RWPE2 (cell line): ENCODE data around the gene MAPT.
A peak's percentile ranks its signal among the peaks of the same experiment; 100 is the strongest.

Experiments used
- ATAC-seq: fragments of 200-7000 bp; cut with Tn5 transposase; 3 replicates; pipeline ENCODE4 v1.9.1; 2021; ENCODE audit warnings: low read depth
- DNase-seq: peaks from one replicate; pipeline ENCODE4 v3.0.0-alpha.2; 2020; ENCODE audit warnings: low spot score
- H3K27ac ChIP-seq: fragments of 450-650 bp; 2 replicates; pipeline ENCODE4 v1.5.1; 2017; ENCODE audit warnings: mild to moderate bottlenecking; ENCODE audit not compliant: poor library complexity, severe bottlenecking
- H3K27me3 ChIP-seq: fragments of 250-450 bp; sonication (Bioruptor Pico); 2 replicates; pipeline ENCODE4 v1.5.1; 2021; ENCODE audit warnings: mild to moderate bottlenecking, moderate library complexity; ENCODE audit not compliant: insufficient read depth, poor library complexity, severe bottlenecking
- H3K36me3 ChIP-seq: fragments of 250-450 bp; sonication (Bioruptor Pico); 2 replicates; pipeline ENCODE4 v1.5.1; 2020; ENCODE audit warnings: low read depth, mild to moderate bottlenecking, moderate library complexity
- H3K4me1 ChIP-seq: fragments of 250-450 bp; sonication (Bioruptor Pico); 2 replicates; pipeline ENCODE4 v1.5.1; 2021; ENCODE audit warnings: mild to moderate bottlenecking, moderate library complexity; ENCODE audit not compliant: insufficient read depth, poor library complexity, severe bottlenecking
- H3K4me3 ChIP-seq: fragments of 250-450 bp; sonication (Bioruptor Pico); 2 replicates; pipeline ENCODE4 v1.5.1; 2021; ENCODE audit warnings: mild to moderate bottlenecking, moderate library complexity; ENCODE audit not compliant: severe bottlenecking
- H3K9me3 ChIP-seq: fragments of 250-450 bp; sonication (Bioruptor Pico); 2 replicates; pipeline ENCODE4 v1.5.1; 2021; ENCODE audit warnings: mild to moderate bottlenecking, moderate library complexity; ENCODE audit not compliant: severe bottlenecking
- CTCF ChIP-seq: fragments of 450-650 bp; IDR thresholded peaks from one replicate; pipeline ENCODE4 v1.5.1; 2017; ENCODE audit warnings: mild to moderate bottlenecking, moderate library complexity; ENCODE audit not compliant: poor library complexity, severe bottlenecking

Gene MAPT

DNA sequence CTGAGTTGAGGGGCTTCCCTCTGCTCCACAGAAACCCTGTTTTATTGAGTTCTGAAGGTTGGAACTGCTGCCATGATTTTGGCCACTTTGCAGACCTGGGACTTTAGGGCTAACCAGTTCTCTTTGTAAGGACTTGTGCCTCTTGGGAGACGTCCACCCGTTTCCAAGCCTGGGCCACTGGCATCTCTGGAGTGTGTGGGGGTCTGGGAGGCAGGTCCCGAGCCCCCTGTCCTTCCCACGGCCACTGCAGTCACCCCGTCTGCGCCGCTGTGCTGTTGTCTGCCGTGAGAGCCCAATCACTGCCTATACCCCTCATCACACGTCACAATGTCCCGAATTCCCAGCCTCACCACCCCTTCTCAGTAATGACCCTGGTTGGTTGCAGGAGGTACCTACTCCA, 130.7 kb downstream of the MAPT start:
- no peak for DNase-seq
- H3K9me3 ChIP-seq, result no peaks in the 10 kb centered on the region
- no peak overlapping the region for H3K27ac ChIP-seq
- TF ChIP-seq CTCF, result no peak
- no peaks in the 10 kb centered on the region for H3K4me1 ChIP-seq
- no peak overlapping the region for H3K4me3 ChIP-seq
- ATAC-seq, result peak; percentile 12
- H3K36me3 ChIP-seq, result peaks cover 18% of the 10 kb centered on the region
- no peaks in the 10 kb centered on the region for H3K27me3 ChIP-seq

GRCh38 chr17:46025510-46026165, 131.3 kb downstream of the MAPT start:
- H3K4me1 ChIP-seq, result no peaks in the 10 kb centered on the region
- no peaks in the 10 kb centered on the region for H3K9me3 ChIP-seq
- peaks cover 24% of the 10 kb centered on the region for H3K36me3 ChIP-seq
- no peak overlapping the region for H3K4me3 ChIP-seq
- no peak for TF ChIP-seq CTCF
- no peaks in the 10 kb centered on the region for H3K27me3 ChIP-seq
- ATAC-seq, result peak; percentile 16
- DNase-seq, result no peak
- no peak overlapping the region for H3K27ac ChIP-seq

DNA sequence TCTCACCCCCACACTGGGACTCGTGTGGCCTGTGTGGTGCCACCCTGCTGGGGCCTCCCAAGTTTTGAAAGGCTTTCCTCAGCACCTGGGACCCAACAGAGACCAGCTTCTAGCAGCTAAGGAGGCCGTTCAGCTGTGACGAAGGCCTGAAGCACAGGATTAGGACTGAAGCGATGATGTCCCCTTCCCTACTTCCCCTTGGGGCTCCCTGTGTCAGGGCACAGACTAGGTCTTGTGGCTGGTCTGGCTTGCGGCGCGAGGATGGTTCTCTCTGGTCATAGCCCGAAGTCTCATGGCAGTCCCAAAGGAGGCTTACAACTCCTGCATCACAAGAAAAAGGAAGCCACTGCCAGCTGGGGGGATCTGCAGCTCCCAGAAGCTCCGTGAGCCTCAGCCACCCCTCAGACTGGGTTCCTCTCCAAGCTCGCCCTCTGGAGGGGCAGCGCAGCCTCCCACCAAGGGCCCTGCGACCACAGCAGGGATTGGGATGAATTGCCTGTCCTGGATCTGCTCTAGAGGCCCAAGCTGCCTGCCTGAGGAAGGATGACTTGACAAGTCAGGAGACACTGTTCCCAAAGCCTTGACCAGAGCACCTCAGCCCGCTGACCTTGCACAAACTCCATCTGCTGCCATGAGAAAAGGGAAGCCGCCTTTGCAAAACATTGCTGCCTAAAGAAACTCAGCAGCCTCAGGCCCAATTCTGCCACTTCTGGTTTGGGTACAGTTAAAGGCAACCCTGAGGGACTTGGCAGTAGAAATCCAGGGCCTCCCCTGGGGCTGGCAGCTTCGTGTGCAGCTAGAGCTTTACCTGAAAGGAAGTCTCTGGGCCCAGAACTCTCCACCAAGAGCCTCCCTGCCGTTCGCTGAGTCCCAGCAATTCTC, 132.1 kb downstream of the MAPT start:
- H3K9me3 ChIP-seq, result no peaks in the 10 kb centered on the region
- no peak overlapping the region for H3K27ac ChIP-seq
- ATAC-seq (no peak), DNase-seq (no peak)
- no peaks in the 10 kb centered on the region for H3K27me3 ChIP-seq
- no peak for TF ChIP-seq CTCF
- peaks cover 31% of the 10 kb centered on the region for H3K36me3 ChIP-seq
- no peak overlapping the region for H3K4me3 ChIP-seq
- no peaks in the 10 kb centered on the region for H3K4me1 ChIP-seq

GRCh38 chr17:46027048-46027975, 133.0 kb downstream of the MAPT start:
- DNase-seq (no peak), ATAC-seq (no peak)
- Histone ChIP-seq H3K27me3 (no peaks in the 10 kb centered on the region), H3K4me1 (no peaks in the 10 kb centered on the region), H3K36me3 (peaks cover 39% of the 10 kb centered on the region), H3K9me3 (no peaks in the 10 kb centered on the region), H3K27ac (no peak overlapping the region), H3K4me3 (no peak overlapping the region)
- TF ChIP-seq CTCF, result no peak
